IgD-negative memory B cell (primary cell): ENCODE results near the gene GNAL. TPM values are rescaled to one million over a fixed set of nuclear protein-coding genes. Genes with fewer than 3 reads are reported as not detected.
A peak's percentile ranks its signal among the peaks of the same experiment; 100 is the strongest.

Source experiments
- H3K27ac Mint-ChIP-seq, 3 donors: one replicate each; pipeline ENCODE4 v1.8.0; 2020 to 2022; ENCODE audit warnings: mild to moderate bottlenecking in 3 of 3, mixed read lengths in 3 of 3, moderate library complexity in 1 of 3
- H3K27me3 Mint-ChIP-seq: one replicate; pipeline ENCODE4 v1.8.0; 2021; ENCODE audit warnings: mixed read lengths
- H3K36me3 Mint-ChIP-seq: one replicate; pipeline ENCODE4 v1.8.0; 2020; ENCODE audit warnings: mild to moderate bottlenecking, mixed read lengths
- H3K4me1 Mint-ChIP-seq, 3 donors: one replicate each; pipeline ENCODE4 v1.8.0; 2020 to 2022; ENCODE audit warnings: mixed read lengths in 3 of 3, mild to moderate bottlenecking in 1 of 3
- H3K4me3 Mint-ChIP-seq, 4 donors: one replicate each; pipeline ENCODE4 v1.8.0; 2020 to 2022; ENCODE audit warnings: mild to moderate bottlenecking in 4 of 4, mixed read lengths in 4 of 4, moderate library complexity in 3 of 4
- H3K9me3 Mint-ChIP-seq, 3 donors: one replicate each; pipeline ENCODE4 v1.8.0; 2020 to 2021; ENCODE audit warnings: mixed read lengths in 3 of 3, mild to moderate bottlenecking in 1 of 3
- polyA plus RNA-seq: library from polyadenylated mRNA; unstranded; fragments of 300-500 nt; fragmentation: Illumina TruSeq; gene quantifications from one replicate; pipeline ENCODE4 v1.2.3, GENCODE V29; 2021

Gene GNAL
- polyA plus RNA-seq, 1 donor from 2014 or later = 0.20 TPM

DNA sequence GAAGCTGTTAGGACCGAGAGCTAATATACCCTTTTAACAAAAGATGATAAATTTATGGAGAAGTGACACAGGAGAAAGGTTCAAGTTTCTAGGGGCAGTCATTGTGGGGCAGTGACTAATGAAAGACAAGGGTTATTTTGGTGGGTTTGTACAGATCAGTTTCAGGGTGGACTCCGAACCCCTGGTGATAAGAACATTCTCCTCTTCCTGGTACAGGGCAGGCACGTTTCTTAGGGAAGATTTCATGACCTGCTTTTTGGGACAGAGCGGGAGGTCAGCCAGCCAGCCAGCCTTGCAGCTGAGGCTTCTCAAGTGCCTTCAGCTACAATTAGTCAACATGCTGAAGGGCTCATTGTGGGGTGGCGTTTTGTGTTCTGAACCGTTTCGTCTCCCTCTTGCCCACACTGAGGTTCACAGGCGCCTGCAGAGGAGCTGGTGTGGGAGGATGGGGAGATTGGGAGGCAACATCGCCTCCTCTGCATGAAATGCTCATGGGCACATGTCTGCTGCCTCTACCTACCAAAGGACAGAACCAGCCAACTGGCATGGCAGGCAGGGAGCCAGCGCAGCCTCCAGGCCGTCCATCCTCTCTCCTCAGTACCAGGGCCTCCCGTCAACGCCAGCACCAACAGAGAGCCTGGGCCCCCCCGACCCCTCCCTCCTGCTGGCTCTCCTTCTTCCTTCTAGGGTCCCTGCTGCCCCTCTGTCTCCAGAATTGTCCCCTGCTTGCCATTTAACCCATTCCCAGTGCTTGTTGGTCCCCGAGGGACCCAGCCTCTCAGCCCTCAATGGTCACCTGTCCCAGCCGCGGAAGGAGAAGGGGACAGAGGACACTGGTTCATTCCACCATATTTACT, 171.8 kb downstream of the GNAL start:
- Mint-ChIP-seq H3K36me3 (no peaks in the 10 kb centered on the region), H3K9me3 (no peaks in the 10 kb centered on the region), H3K4me1 (peaks cover 0 to 12% (median 3%) of the 10 kb centered on the region in 3 donors), H3K27ac (no peak overlapping the region), H3K27me3 (peaks cover 2% of the 10 kb centered on the region), H3K4me3 (no peak overlapping the region)

- no peak overlapping the region for H3K27ac Mint-ChIP-seq
Measured at GRCh38 chr18:11861583-11862288, 172.7 kb downstream of the GNAL start.

GRCh38 chr18:11862468-11863137, 173.5 kb downstream of the GNAL start:
- Mint-ChIP-seq H3K27ac (peak overlapping the region in 1 of 3 donors; percentile 90), H3K27me3 (peaks cover 6% of the 10 kb centered on the region), H3K36me3 (no peaks in the 10 kb centered on the region), H3K4me3 (no peak overlapping the region), H3K4me1 (peaks cover 0 to 6% (median 3%) of the 10 kb centered on the region in 3 donors), H3K9me3 (no peaks in the 10 kb centered on the region)

More at GRCh38 chr18:11861583-11862288, 172.7 kb downstream of the GNAL start:
- Mint-ChIP-seq H3K36me3 (no peaks in the 10 kb centered on the region), H3K4me1 (peaks cover 0 to 12% (median 3%) of the 10 kb centered on the region in 3 donors), H3K4me3 (peak overlapping the region in 1 of 4 donors; percentile 8), H3K9me3 (no peaks in the 10 kb centered on the region), H3K27me3 (peaks cover 2% of the 10 kb centered on the region)

GRCh38 chr18:11864471-11864870, 175.4 kb downstream of the GNAL start:
- no peak overlapping the region for H3K27ac Mint-ChIP-seq

GRCh38 chr18:11865071-11865470, 176.0 kb downstream of the GNAL start:
- no peaks in the 10 kb centered on the region for H3K9me3 Mint-ChIP-seq
- peaks cover 13% of the 10 kb centered on the region for H3K27me3 Mint-ChIP-seq

More at GRCh38 chr18:11864471-11864870, 175.4 kb downstream of the GNAL start:
- Mint-ChIP-seq H3K36me3 (no peaks in the 10 kb centered on the region), H3K4me3 (no peak overlapping the region), H3K4me1 (peaks cover 0 to 3% (median 2%) of the 10 kb centered on the region in 3 donors), H3K27me3 (peaks cover 13% of the 10 kb centered on the region), H3K9me3 (no peaks in the 10 kb centered on the region)

GRCh38 chr18:11866329-11866728, 177.3 kb downstream of the GNAL start:
- H3K4me3 Mint-ChIP-seq = no peak overlapping the region
- no peaks in the 10 kb centered on the region for H3K9me3 Mint-ChIP-seq
- no peak overlapping the region for H3K27ac Mint-ChIP-seq
- H3K27me3 Mint-ChIP-seq = peaks cover 14% of the 10 kb centered on the region
- H3K4me1 Mint-ChIP-seq = peaks cover 0 to 3% (median 2%) of the 10 kb centered on the region in 3 donors
- no peaks in the 10 kb centered on the region for H3K36me3 Mint-ChIP-seq

More at GRCh38 chr18:11865071-11865470, 176.0 kb downstream of the GNAL start:
- no peak overlapping the region for H3K27ac Mint-ChIP-seq
- H3K4me3 Mint-ChIP-seq = no peak overlapping the region
- no peaks in the 10 kb centered on the region for H3K36me3 Mint-ChIP-seq
- peaks cover 0 to 3% (median 2%) of the 10 kb centered on the region in 3 donors for H3K4me1 Mint-ChIP-seq

DNA sequence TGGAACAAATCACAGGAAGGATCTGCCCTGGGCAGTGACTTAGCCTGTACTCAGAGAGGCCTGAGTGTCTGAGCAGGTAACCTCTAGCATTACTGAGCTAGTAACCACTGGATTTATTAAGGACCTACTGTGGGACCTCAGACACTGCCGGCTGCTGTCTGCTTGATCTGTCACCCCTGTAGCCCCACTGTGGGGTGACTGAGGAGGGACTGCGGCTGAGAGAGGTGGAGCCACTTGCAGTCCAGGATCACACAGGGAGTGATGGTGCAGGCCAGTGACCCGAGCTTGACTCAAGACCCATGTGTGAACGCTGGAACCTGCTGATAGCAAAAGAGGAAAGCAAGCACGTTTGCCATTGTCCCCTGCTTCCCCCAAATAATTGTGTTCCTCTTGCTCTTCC, 177.7 kb downstream of the GNAL start:
- Mint-ChIP-seq H3K4me3 (no peak overlapping the region), H3K27ac (no peak overlapping the region), H3K36me3 (no peaks in the 10 kb centered on the region), H3K27me3 (peaks cover 16% of the 10 kb centered on the region), H3K4me1 (peaks cover 0 to 7% (median 2%) of the 10 kb centered on the region in 3 donors), H3K9me3 (no peaks in the 10 kb centered on the region)

DNA sequence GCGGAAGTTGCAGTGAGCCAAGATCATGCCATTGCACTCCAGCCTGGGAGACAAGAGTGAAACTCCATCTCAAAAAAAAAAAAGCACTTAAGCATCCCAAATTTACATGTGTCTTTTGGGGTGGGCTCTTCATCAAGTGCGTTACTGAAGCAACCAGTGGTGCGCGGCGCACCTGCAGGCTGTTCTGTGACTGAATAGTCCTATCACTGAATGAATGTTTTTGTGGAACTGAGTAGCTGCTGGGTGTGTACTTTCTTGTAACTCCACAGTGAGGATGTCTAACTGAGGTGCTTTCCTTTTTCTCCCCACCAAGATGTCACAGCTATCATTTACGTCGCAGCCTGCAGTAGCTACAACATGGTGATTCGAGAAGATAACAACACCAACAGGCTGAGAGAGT, 179.2 kb downstream of the GNAL start:
- peaks cover 0 to 8% (median 2%) of the 10 kb centered on the region in 3 donors for H3K4me1 Mint-ChIP-seq
- H3K9me3 Mint-ChIP-seq = no peaks in the 10 kb centered on the region
- peaks cover 22% of the 10 kb centered on the region for H3K27me3 Mint-ChIP-seq
- H3K36me3 Mint-ChIP-seq = no peaks in the 10 kb centered on the region
- H3K27ac Mint-ChIP-seq = no peak overlapping the region
- H3K4me3 Mint-ChIP-seq = peak overlapping the region in 1 of 4 donors; percentile 10

DNA sequence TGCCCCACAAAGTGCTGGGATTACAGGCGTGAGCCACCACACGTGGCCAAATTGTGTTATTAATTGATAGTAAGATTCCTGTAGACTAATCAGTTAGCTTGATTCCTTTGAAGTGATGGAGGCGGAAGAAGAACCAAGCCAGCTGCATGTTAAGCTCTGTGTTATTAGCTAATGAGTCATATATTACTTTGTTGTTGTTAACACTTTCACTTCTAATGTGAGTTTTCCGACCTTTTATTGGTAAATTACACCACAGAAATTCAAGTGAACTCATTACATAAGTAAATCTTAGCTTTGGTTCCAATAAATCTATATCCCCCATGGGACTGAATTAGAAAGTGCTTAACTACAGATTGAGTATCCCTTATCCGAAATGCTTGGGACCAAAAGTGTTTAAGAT, 182.4 kb downstream of the GNAL start:
- H3K4me3 Mint-ChIP-seq = no peak overlapping the region
- peaks cover 22% of the 10 kb centered on the region for H3K27me3 Mint-ChIP-seq
- H3K27ac Mint-ChIP-seq = no peak overlapping the region
- H3K4me1 Mint-ChIP-seq = peaks cover 0 to 8% (median 2%) of the 10 kb centered on the region in 3 donors
- no peaks in the 10 kb centered on the region for H3K9me3 Mint-ChIP-seq
- peaks cover 4% of the 10 kb centered on the region for H3K36me3 Mint-ChIP-seq

GRCh38 chr18:11872479-11873136, 183.5 kb downstream of the GNAL start:
- Mint-ChIP-seq H3K27ac (no peak overlapping the region), H3K4me1 (peaks cover 0 to 8% (median 2%) of the 10 kb centered on the region in 3 donors), H3K27me3 (peaks cover 18% of the 10 kb centered on the region), H3K36me3 (peaks cover 4% of the 10 kb centered on the region), H3K4me3 (peak overlapping the region in 1 of 4 donors; percentile 52), H3K9me3 (no peaks in the 10 kb centered on the region)

GRCh38 chr18:11873670-11874340, 184.7 kb downstream of the GNAL start:
- Mint-ChIP-seq H3K27me3 (peaks cover 17% of the 10 kb centered on the region), H3K4me3 (no peak overlapping the region), H3K36me3 (peaks cover 4% of the 10 kb centered on the region)

GRCh38 chr18:11874676-11875075, 185.6 kb downstream of the GNAL start:
- H3K4me1 Mint-ChIP-seq = peaks cover 0 to 5% (median 0%) of the 10 kb centered on the region in 3 donors
- H3K27me3 Mint-ChIP-seq = peaks cover 11% of the 10 kb centered on the region
- no peak overlapping the region for H3K4me3 Mint-ChIP-seq
- H3K27ac Mint-ChIP-seq = no peak overlapping the region
- peaks cover 4% of the 10 kb centered on the region for H3K36me3 Mint-ChIP-seq
- no peaks in the 10 kb centered on the region for H3K9me3 Mint-ChIP-seq

More at GRCh38 chr18:11873670-11874340, 184.7 kb downstream of the GNAL start:
- Mint-ChIP-seq H3K4me1 (peaks cover 0 to 5% (median 0%) of the 10 kb centered on the region in 3 donors), H3K27ac (peak overlapping the region in 2 of 3 donors; percentile 23 to 62), H3K9me3 (no peaks in the 10 kb centered on the region)

- peaks cover 4% of the 10 kb centered on the region for H3K36me3 Mint-ChIP-seq
- H3K9me3 Mint-ChIP-seq = no peaks in the 10 kb centered on the region
- no peak overlapping the region for H3K4me3 Mint-ChIP-seq
- H3K4me1 Mint-ChIP-seq = peaks cover 10 to 14% (median 14%) of the 10 kb centered on the region in 3 donors
- peaks cover 2% of the 10 kb centered on the region for H3K27me3 Mint-ChIP-seq
- H3K27ac Mint-ChIP-seq = no peak overlapping the region
Measured at GRCh38 chr18:11877497-11878135, 188.6 kb downstream of the GNAL start.
